Uterus (tissue), 2 donors: ENCODE data around the gene PKD2.

Experiments used
- POLR2A ChIP-seq, 2 donors: fragments of 450-650 bp; IDR thresholded peaks; one replicate each; pipeline ENCODE4 v1.6.1; 2016; ENCODE audit warnings: antibody characterized with exemption in 2 of 2, mild to moderate bottlenecking in 1 of 2, moderate library complexity in 1 of 2
- TF ChIP-seq, protein P1 (sequence below), 4 experiments: fragments of 200-600 bp in 2 of 4; fragments of 450-650 bp in 2 of 4; sonication (generic) in 2 of 4; IDR thresholded peaks; one replicate each; pipeline ENCODE4 v1.5.1; 2016 to 2019; ENCODE audit warnings: antibody characterized with exemption in 4 of 4, mild to moderate bottlenecking in 2 of 4, moderate library complexity in 1 of 4

DNA sequence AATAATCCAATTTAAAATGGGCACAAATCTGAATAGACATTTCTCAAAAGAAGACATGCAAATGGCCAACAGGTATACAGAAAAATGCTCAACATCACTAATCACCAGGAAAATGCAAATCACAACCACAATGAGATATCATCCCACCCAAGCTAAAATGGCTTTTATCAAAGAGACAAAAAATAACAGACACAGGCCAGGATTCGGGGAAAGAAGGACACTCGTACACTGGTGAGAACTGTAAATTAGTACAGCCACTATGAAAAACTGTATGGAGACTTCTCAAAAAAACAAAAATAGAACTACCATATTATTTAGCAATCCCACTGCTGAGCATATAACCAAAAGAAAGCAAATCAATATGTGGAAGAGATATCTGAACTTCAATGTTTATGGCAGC is 23.4 kb upstream of the PKD2 start:
- TF ChIP-seq, protein P1, sequence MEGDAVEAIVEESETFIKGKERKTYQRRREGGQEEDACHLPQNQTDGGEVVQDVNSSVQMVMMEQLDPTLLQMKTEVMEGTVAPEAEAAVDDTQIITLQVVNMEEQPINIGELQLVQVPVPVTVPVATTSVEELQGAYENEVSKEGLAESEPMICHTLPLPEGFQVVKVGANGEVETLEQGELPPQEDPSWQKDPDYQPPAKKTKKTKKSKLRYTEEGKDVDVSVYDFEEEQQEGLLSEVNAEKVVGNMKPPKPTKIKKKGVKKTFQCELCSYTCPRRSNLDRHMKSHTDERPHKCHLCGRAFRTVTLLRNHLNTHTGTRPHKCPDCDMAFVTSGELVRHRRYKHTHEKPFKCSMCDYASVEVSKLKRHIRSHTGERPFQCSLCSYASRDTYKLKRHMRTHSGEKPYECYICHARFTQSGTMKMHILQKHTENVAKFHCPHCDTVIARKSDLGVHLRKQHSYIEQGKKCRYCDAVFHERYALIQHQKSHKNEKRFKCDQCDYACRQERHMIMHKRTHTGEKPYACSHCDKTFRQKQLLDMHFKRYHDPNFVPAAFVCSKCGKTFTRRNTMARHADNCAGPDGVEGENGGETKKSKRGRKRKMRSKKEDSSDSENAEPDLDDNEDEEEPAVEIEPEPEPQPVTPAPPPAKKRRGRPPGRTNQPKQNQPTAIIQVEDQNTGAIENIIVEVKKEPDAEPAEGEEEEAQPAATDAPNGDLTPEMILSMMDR (IDR thresholded peaks at IDR 0.05): no peak
- TF ChIP-seq POLR2A (IDR thresholded peaks at IDR 0.05): no peak
